Skeletal muscle satellite cell (primary cell): ENCODE measurements around the gene LGR6. TPM values are rescaled to one million over a fixed set of nuclear protein-coding genes. Genes with fewer than 3 reads are reported as not detected.
A peak's percentile ranks its signal among the peaks of the same experiment; 100 is the strongest.
"Not testable (repeated sequence)": the region's sequence is repeated elsewhere in the genome, so short reads cannot be mapped to it uniquely, and the experiment has no call there.

ENCODE experiments used
- H3K27me3 ChIP-seq: 2 replicates; pipeline ENCODE4 v1.7.0; 2013; ENCODE audit warnings: low read length; ENCODE audit not compliant: control insufficient read depth, insufficient read depth
- H3K36me3 ChIP-seq: 2 replicates; pipeline ENCODE4 v1.7.0; 2013; ENCODE audit warnings: mild to moderate bottlenecking, control low read depth, low read length; ENCODE audit not compliant: insufficient read depth
- H3K4me1 ChIP-seq: 2 replicates; pipeline ENCODE4 v1.7.0; 2013; ENCODE audit warnings: low read length; ENCODE audit not compliant: control insufficient read depth, insufficient read depth
- H3K4me2 ChIP-seq: 2 replicates; pipeline ENCODE4 v1.7.0; 2013; ENCODE audit warnings: mild to moderate bottlenecking, low read length
- H3K4me3 ChIP-seq: 2 replicates; pipeline ENCODE4 v1.7.0; 2013; ENCODE audit warnings: low read length
- H3K9ac ChIP-seq: 2 replicates; pipeline ENCODE4 v1.7.0; 2013; ENCODE audit warnings: mild to moderate bottlenecking, low read depth, low read length, moderate library complexity
- H3K9me3 ChIP-seq: replicated peaks from 2 replicates; pipeline ENCODE4 v1.7.0; 2013; ENCODE audit warnings: mild to moderate bottlenecking, control low read depth, low read length
- total RNA-seq: library from RNA; depleted of rRNA; stranded (reverse); fragments of >200 nt; gene quantifications from 2 replicates; pipeline ENCODE4 v1.2.3, GENCODE V29; 2012; rRNA removed

The LGR6 gene
- not detected in 2 replicates for total RNA-seq

GRCh38 chr1:202193614-202194327, at the start of gene LGR6:
LGR6 (plus strand) TSS chr1:202193799; CDS start chr1:202193990, 191 bp downstream.
- Histone ChIP-seq H3K9me3 (no peaks in the 10 kb centered on the region), H3K9ac (no peak within 1 kb of the TSS), H3K27me3 (peaks cover 67% of the 10 kb centered on the region), H3K4me3 (no peak within 1 kb of the TSS), H3K36me3 (no peaks in the 10 kb centered on the region), H3K4me2 (no peak within 1 kb of the TSS), H3K4me1 (no peaks in the 10 kb centered on the region)

GRCh38 chr1:202144402-202145067, 49.1 kb upstream of the LGR6 start, which contains the start of gene ARL8A:
ARL8A (minus strand) TSS chr1:202144737; CDS start chr1:202144572, 165 bp downstream.
- Histone ChIP-seq H3K27me3 (peaks cover 3% of the 10 kb centered on the region), H3K4me3 (peak within 1 kb of the TSS; percentile 99), H3K9ac (peak within 1 kb of the TSS; percentile 99), H3K4me1 (peaks cover 17% of the 10 kb centered on the region), H3K4me2 (peak within 1 kb of the TSS; percentile 97), H3K36me3 (peaks cover 6% of the 10 kb centered on the region), H3K9me3 (no peaks in the 10 kb centered on the region)

GRCh38 chr1:202145068-202145743, 48.4 kb upstream of the LGR6 start:
- H3K4me1 ChIP-seq: peaks cover 17% of the 10 kb centered on the region
- peak overlapping the region; percentile 99 for H3K4me3 ChIP-seq
- H3K27me3 ChIP-seq: peaks cover 3% of the 10 kb centered on the region

GRCh38 chr1:202145744-202146140, 47.9 kb upstream of the LGR6 start:
- H3K4me3 ChIP-seq, H3K9ac ChIP-seq: not testable (repeated sequence)

More at GRCh38 chr1:202145068-202145743, 48.4 kb upstream of the LGR6 start:
- peak overlapping the region; percentile 99 for H3K9ac ChIP-seq
- H3K4me2 ChIP-seq: peak overlapping the region; percentile 97
- peaks cover 6% of the 10 kb centered on the region for H3K36me3 ChIP-seq
- no peaks in the 10 kb centered on the region for H3K9me3 ChIP-seq

GRCh38 chr1:202146279-202146678, 47.3 kb upstream of the LGR6 start:
- Histone ChIP-seq H3K9ac (no peak overlapping the region), H3K4me3 (no peak overlapping the region), H3K4me2 (no peak overlapping the region), H3K9me3 (no peaks in the 10 kb centered on the region), H3K36me3 (no peaks in the 10 kb centered on the region), H3K4me1 (peaks cover 17% of the 10 kb centered on the region), H3K27me3 (peaks cover 3% of the 10 kb centered on the region)

More at GRCh38 chr1:202145744-202146140, 47.9 kb upstream of the LGR6 start:
- not testable (repeated sequence) for H3K36me3 ChIP-seq, H3K9me3 ChIP-seq, H3K4me2 ChIP-seq, H3K27me3 ChIP-seq
- peaks cover 17% of the 10 kb centered on the region for H3K4me1 ChIP-seq

GRCh38 chr1:202146993-202147392, 46.6 kb upstream of the LGR6 start:
- Histone ChIP-seq H3K9ac (no peak overlapping the region), H3K36me3 (no peaks in the 10 kb centered on the region), H3K9me3 (no peaks in the 10 kb centered on the region), H3K4me1 (peaks cover 17% of the 10 kb centered on the region), H3K4me3 (no peak overlapping the region), H3K27me3 (peaks cover 3% of the 10 kb centered on the region), H3K4me2 (no peak overlapping the region)

GRCh38 chr1:202148391-202148790, 45.2 kb upstream of the LGR6 start:
- H3K9ac ChIP-seq: no peak overlapping the region
- no peaks in the 10 kb centered on the region for H3K9me3 ChIP-seq
- H3K4me2 ChIP-seq: no peak overlapping the region
- H3K36me3 ChIP-seq: no peaks in the 10 kb centered on the region
- peaks cover 10% of the 10 kb centered on the region for H3K4me1 ChIP-seq
- peaks cover 5% of the 10 kb centered on the region for H3K27me3 ChIP-seq
- no peak overlapping the region for H3K4me3 ChIP-seq

GRCh38 chr1:202149566-202149965, 44.0 kb upstream of the LGR6 start:
- Histone ChIP-seq H3K9ac (no peak overlapping the region), H3K4me1 (peaks cover 10% of the 10 kb centered on the region), H3K4me3 (no peak overlapping the region), H3K4me2 (no peak overlapping the region), H3K9me3 (no peaks in the 10 kb centered on the region), H3K27me3 (peaks cover 14% of the 10 kb centered on the region), H3K36me3 (no peaks in the 10 kb centered on the region)

GRCh38 chr1:202150187-202150586, 43.4 kb upstream of the LGR6 start:
- H3K9ac ChIP-seq: no peak overlapping the region
- H3K36me3 ChIP-seq: no peaks in the 10 kb centered on the region
- H3K27me3 ChIP-seq: peaks cover 14% of the 10 kb centered on the region
- H3K4me3 ChIP-seq: no peak overlapping the region
- no peaks in the 10 kb centered on the region for H3K9me3 ChIP-seq
- peaks cover 11% of the 10 kb centered on the region for H3K4me1 ChIP-seq
- H3K4me2 ChIP-seq: no peak overlapping the region

GRCh38 chr1:202150602-202151001, 43.0 kb upstream of the LGR6 start:
- Histone ChIP-seq H3K9me3 (no peaks in the 10 kb centered on the region), H3K9ac (no peak overlapping the region), H3K36me3 (no peaks in the 10 kb centered on the region)

GRCh38 chr1:202151045-202151444, 42.6 kb upstream of the LGR6 start:
- peaks cover 14% of the 10 kb centered on the region for H3K27me3 ChIP-seq
- H3K36me3 ChIP-seq: no peaks in the 10 kb centered on the region
- H3K9ac ChIP-seq: no peak overlapping the region
- no peaks in the 10 kb centered on the region for H3K9me3 ChIP-seq
- H3K4me2 ChIP-seq: no peak overlapping the region
- H3K4me3 ChIP-seq: no peak overlapping the region
- peaks cover 8% of the 10 kb centered on the region for H3K4me1 ChIP-seq

More at GRCh38 chr1:202150602-202151001, 43.0 kb upstream of the LGR6 start:
- no peak overlapping the region for H3K4me3 ChIP-seq
- H3K4me1 ChIP-seq: peaks cover 8% of the 10 kb centered on the region
- peaks cover 14% of the 10 kb centered on the region for H3K27me3 ChIP-seq
- H3K4me2 ChIP-seq: no peak overlapping the region
